RWPE1 (cell line): ENCODE results near the gene ACOT11.

Experiments
- CTCF ChIA-PET: fragments of 350-600 bp; sonication (Branson Sonifier 250); formaldehyde crosslinking; extraction: SDS; loops from one replicate; lab custom pipeline; 2021; lab: Yijun Ruan, JAX
- POLR2A ChIA-PET: fragments of 400-600 bp; formaldehyde crosslinking; extraction: SDS; loops from one replicate; lab custom pipeline; 2020; ENCODE audit warnings: antibody characterized with exemption; ENCODE audit not compliant: low non-redundant PET; lab: Yijun Ruan, JAX
- DNase-seq: peaks from one replicate; pipeline ENCODE4 v3.0.0; 2012; ENCODE audit warnings: low spot score
- H3K27ac ChIP-seq: fragments of 450-650 bp; 2 replicates; pipeline ENCODE4 v1.5.1; 2017
- TF ChIP-seq, protein P1 (sequence below): fragments of 450-650 bp; conservative IDR thresholded peaks from 2 replicates; pipeline ENCODE4 v1.5.1; 2017; ENCODE audit warnings: low read depth, mild to moderate bottlenecking

The ACOT11 gene

DNA sequence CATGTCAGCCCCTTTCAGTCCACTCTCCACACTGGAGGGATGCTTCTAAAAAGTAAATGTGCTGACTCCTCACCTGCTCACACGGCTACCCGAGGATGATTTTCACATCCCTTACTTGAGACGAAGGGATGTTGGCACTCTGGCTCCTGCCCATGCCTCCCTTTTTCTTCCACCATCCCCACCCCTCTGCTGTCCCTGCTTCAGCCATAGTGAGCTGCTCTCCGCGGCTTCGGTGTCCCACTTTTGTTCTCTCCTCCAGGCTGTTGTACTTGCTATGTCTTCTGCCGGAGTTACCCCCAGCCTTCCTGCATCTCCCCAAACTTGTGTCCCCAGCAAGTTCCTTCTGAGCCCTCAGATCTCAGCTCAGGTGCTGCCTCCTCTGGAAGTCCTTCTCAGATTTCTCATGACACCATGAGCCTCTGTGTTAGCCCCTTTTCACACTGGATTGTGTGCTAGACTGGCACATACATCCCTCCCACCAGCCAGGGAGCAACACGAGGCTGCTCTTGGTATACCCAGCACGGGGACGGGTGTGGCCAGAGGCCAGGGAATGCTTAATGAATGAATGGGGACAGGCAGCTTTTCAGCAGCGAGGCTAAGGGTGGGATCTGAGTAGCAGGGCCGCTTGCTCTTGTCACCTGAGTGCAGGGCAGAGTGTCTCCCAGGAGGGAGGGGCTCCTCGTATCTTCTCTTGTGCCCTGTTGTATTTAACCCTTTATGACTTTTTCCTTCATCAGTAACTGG is 1.3 kb downstream of the ACOT11 start:
- ChIA-PET POLR2A (no interaction called here), CTCF (no interaction called here)
- TF ChIP-seq, protein P1, sequence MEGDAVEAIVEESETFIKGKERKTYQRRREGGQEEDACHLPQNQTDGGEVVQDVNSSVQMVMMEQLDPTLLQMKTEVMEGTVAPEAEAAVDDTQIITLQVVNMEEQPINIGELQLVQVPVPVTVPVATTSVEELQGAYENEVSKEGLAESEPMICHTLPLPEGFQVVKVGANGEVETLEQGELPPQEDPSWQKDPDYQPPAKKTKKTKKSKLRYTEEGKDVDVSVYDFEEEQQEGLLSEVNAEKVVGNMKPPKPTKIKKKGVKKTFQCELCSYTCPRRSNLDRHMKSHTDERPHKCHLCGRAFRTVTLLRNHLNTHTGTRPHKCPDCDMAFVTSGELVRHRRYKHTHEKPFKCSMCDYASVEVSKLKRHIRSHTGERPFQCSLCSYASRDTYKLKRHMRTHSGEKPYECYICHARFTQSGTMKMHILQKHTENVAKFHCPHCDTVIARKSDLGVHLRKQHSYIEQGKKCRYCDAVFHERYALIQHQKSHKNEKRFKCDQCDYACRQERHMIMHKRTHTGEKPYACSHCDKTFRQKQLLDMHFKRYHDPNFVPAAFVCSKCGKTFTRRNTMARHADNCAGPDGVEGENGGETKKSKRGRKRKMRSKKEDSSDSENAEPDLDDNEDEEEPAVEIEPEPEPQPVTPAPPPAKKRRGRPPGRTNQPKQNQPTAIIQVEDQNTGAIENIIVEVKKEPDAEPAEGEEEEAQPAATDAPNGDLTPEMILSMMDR: no peak
- DNase-seq: no peak
- peak overlapping the region; percentile 38; the same call in 1 of the 2 replicates for H3K27ac ChIP-seq

DNA sequence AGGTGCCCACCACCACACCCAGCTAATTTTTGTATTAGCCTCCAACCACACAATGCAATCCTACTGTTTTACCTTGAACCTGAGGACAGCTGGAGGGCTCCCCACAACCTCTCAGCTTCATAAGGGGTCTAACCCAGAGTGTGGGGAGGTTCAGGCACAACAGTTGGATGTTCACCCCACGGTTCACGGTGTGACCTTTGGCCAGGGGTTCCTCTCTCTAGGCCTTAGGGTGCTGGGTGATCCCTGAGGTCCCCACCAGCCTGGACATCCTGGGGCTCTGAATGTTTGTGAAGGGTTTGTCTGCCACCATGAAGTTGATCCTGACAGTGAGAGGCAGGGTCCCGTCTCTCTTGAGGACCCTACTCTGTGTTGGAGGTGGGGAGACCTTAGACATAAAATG is 3.9 kb downstream of the ACOT11 start:
- ChIA-PET CTCF (no interaction called here), POLR2A (interaction anchor here (0.7 kb wide), 1 partner anchor 8 kb away, joined by 3 read pairs; no protein-coding TSS in a partner anchor)
- DNase-seq: no peak
- TF ChIP-seq, protein P1: no peak
- H3K27ac ChIP-seq: no peak overlapping the region

- ChIA-PET POLR2A (interaction anchor here (0.5 to 0.7 kb wide), 2 partner anchors 14 to 51 kb away, joined by 3 read pairs; no protein-coding TSS in a partner anchor), CTCF (no interaction called here)
- TF ChIP-seq, protein P1: no peak
- no peak overlapping the region for H3K27ac ChIP-seq
- DNase-seq: no peak
Observed at GRCh38 chr1:54553602-54554313, 5.7 kb downstream of the ACOT11 start.

DNA sequence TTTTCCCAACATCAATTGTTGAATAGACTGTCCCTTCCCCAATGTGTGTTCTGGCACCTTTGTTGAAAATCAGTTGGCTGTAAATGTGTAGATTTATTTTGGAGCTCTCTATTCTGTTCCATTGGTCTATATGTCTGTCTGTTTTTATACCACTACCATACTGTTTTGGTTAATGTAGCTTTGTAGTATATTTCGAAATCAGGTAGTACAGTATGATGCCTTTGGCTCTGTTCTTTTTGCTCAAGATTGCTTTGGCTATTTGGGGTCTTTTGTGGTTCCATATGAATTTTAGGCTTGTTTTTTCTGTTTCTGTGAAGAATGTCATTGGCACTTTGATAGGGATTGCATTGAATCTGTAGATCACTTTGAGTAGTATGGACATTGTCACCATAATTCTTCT is 8.1 kb downstream of the ACOT11 start:
- ChIA-PET CTCF (interaction anchor here (0.7 kb wide), 1 partner anchor 21 kb away, joined by 3 read pairs; no protein-coding TSS in a partner anchor), POLR2A (no interaction called here)
- H3K27ac ChIP-seq: no peak overlapping the region
- TF ChIP-seq, protein P1: no peak
- no peak for DNase-seq

GRCh38 chr1:54557671-54558355 is 9.8 kb downstream of the ACOT11 start:
- TF ChIP-seq, protein P1: no peak
- CTCF ChIA-PET: no interaction called here
- DNase-seq: no peak
- POLR2A ChIA-PET: no interaction called here
- no peak overlapping the region for H3K27ac ChIP-seq

DNA sequence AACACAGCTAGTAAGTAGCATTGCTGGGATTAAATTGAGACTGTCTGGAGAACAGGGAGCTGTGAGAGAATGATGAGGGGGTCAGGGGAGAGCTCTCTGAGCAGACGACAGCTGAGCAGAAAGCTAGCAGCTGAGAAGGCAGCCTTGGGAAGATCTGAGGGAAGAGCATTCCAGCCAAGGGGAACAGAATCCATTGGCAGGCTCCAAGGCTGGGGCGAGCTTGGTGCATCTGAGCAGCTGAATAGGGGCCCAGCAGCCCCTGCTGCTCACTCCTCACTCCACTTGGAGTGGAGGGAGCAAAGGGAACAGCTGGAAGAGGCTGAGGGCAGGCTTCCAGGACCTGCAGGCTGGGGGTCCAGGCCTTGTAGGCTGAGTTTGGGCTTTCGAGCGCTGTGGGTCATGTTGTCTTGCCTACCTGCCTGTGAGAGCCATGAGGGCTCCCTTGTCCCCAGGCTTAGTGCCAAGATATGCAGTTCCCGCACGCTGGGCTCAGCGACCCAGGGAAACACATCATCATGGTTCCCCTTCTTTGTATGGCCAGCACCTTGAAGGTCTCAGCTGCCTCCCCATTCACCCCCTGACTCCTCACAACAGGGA is 10.5 kb downstream of the ACOT11 start:
- ChIA-PET CTCF (no interaction called here), POLR2A (no interaction called here)
- DNase-seq: no peak
- TF ChIP-seq, protein P1: no peak
- no peak overlapping the region for H3K27ac ChIP-seq
